ENCODE results near the gene AGAP1.

DNA sequence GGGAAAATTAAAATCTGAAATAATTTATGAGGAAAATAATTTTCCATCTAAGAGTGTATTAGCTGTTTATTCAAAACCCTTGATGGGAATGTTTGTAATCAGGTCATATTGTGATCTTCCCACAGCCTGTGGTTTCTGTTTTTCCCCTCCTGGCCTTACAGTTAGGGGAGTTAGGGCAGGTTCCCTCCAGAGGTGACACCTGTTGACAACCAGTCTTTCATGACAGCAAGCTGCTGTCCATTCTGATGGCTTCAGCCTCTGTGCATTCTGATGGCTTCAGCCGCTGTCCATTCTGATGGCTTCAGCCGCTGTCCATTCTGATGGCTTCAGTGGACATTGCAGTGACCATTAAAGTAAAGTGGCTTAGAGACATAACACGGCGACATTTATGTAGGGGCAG, 346.1 kb downstream of the AGAP1 start:
- TF ChIP-seq, protein P1, sequence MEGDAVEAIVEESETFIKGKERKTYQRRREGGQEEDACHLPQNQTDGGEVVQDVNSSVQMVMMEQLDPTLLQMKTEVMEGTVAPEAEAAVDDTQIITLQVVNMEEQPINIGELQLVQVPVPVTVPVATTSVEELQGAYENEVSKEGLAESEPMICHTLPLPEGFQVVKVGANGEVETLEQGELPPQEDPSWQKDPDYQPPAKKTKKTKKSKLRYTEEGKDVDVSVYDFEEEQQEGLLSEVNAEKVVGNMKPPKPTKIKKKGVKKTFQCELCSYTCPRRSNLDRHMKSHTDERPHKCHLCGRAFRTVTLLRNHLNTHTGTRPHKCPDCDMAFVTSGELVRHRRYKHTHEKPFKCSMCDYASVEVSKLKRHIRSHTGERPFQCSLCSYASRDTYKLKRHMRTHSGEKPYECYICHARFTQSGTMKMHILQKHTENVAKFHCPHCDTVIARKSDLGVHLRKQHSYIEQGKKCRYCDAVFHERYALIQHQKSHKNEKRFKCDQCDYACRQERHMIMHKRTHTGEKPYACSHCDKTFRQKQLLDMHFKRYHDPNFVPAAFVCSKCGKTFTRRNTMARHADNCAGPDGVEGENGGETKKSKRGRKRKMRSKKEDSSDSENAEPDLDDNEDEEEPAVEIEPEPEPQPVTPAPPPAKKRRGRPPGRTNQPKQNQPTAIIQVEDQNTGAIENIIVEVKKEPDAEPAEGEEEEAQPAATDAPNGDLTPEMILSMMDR (IDR thresholded peaks at IDR 0.05): no peak
- TF ChIP-seq POLR2A (IDR thresholded peaks at IDR 0.05) (no peak), EP300 (IDR thresholded peaks at IDR 0.05) (no peak)
